ENCODE measurements around the gene C3orf18. TPM values are rescaled to one million over a fixed set of nuclear protein-coding genes. Genes with fewer than 3 reads are reported as not detected.

C3orf18 gene
- total and polyA plus RNA-seq, 9 of the 15 experiments (the other 6 are each of a cell fraction or from before 2014, with no cell fraction given) = 0.01 to 2.3 (median 0.94) TPM

- TF ChIP-seq, protein P1, sequence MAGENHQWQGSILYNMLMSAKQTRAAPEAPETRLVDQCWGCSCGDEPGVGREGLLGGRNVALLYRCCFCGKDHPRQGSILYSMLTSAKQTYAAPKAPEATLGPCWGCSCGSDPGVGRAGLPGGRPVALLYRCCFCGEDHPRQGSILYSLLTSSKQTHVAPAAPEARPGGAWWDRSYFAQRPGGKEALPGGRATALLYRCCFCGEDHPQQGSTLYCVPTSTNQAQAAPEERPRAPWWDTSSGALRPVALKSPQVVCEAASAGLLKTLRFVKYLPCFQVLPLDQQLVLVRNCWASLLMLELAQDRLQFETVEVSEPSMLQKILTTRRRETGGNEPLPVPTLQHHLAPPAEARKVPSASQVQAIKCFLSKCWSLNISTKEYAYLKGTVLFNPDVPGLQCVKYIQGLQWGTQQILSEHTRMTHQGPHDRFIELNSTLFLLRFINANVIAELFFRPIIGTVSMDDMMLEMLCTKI (IDR thresholded peaks at IDR 0.05; ENCODE audit: partially characterized antibody) = no peak
Observed at GRCh38 chr3:50610992-50611463, 43.5 kb upstream of the C3orf18 start (continued).

DNA sequence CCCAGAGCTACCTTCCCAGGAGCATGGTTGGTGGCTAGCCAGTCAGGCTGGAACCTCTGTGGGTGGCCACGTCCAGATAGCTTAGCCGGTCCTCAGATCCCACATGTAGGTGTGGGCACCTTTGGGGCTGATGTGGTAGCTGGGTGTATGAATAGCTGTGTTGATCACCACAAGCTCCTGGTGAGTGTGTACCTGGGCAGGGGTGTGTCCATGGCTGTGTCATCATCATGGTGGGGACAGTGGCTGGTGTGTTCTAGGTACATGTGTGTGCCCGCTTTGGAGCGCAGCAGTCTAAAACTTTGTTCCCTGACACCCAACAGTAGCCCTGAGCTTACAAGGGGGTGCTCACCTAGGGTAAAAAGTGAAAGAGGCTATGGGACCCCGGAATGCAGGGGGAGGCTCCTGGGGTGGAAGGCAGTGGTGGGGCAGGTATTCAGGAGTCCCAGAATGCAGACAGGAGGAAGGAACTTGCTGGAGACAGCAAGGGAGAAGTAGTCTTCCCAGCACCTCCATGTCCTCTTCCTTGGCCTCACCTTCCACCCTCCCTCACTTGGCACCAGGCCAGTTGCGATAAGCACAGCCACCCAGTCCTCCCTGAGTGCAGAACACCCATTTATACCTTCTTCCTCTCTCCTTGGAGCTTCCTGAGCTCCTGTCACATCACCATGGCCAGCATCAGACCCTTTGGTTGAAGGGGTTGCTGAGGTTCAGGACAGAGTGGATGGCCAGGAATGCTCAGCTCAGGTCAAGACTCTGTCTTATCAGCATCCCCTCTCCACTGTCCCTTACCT, 42.8 kb upstream of the C3orf18 start:
- ATAC-seq (no peak), DNase-seq (ENCODE audit: extremely low read depth in 1 of 4, low spot score in 3 of 4) (peak in 2 of 4 experiments; percentile 44 to 83), FAIRE-seq (peak; percentile 75)
- Histone ChIP-seq H2AFZ (ENCODE audit: low read depth, low read length) (no peak overlapping the region), H3K9ac (ENCODE audit: insufficient read depth in 1 of 2, low read depth in 2 of 2, low read length in 2 of 2) (peak overlapping the region; percentile 87 to 94), H3K9me1 (ENCODE audit: control insufficient read depth, insufficient read depth, low read length) (peaks cover 3% of the 10 kb centered on the region), H3K4me1 (replicated peaks in 1 of 2; ENCODE audit: control insufficient read depth in 2 of 2, insufficient read depth in 2 of 2, low read length in 2 of 2) (peaks cover 24 to 40% of the 10 kb centered on the region in 2 experiments; a peak in 4 of 5 replicates), H3K27me3 (ENCODE audit: control insufficient read depth in 2 of 2, insufficient read depth in 2 of 2, low read length in 2 of 2) (no peaks in the 10 kb centered on the region), H3K9me3 (replicated peaks; ENCODE audit: control insufficient read depth, insufficient read depth, low read depth, low read length) (no peaks in the 10 kb centered on the region), H3K27ac (ENCODE audit: extremely low read depth, low read depth, low read length) (peak overlapping the region; percentile 85), H3K79me2 (ENCODE audit: control insufficient read depth, insufficient read depth, low read length) (peaks cover 81% of the 10 kb centered on the region), H4K20me1 (replicated peaks; ENCODE audit: control insufficient read depth, insufficient read depth, low read length) (peaks cover 36% of the 10 kb centered on the region), H3K4me2 (ENCODE audit: insufficient read depth, low read length) (peak overlapping the region; percentile 95), H3K36me3 (ENCODE audit: control insufficient read depth, insufficient read depth, low read length) (peaks cover 55% of the 10 kb centered on the region), H3K4me3 (peak overlapping the region; percentile 87)
- CTCF ChIA-PET (ENCODE audit: low intra/inter-chr PET ratio) = no interaction called here
- WGBS (ENCODE audit: insufficient coverage, low coverage, missing lambda C conversion rate) = 3% methylated on average over 6 of the region's 6 CpGs
- POLR2A ChIA-PET = interaction anchor here (0.5 to 1.6 kb wide), 10 partner anchors 8 to 43 kb away, joined by 3 to 6 read pairs (median 3); no protein-coding TSS in a partner anchor
- no TSS peak for BruUV-seq (replicated peaks)
- in situ Hi-C loops (cut with MboI) = loop anchor here (5.0 kb wide), 1 partner anchor 33 kb away; no protein-coding TSS in a partner anchor
- intact Hi-C loops (cut with micrococcal nuclease) = loop anchor here (5.0 to 10.0 kb wide), 2 partner anchors 253 to 774 kb away; partner anchors contain the start of genes MANF and TMEM115
- no peak for TF ChIP-seq CBX2 (IDR thresholded peaks at IDR 0.05; ENCODE audit: insufficient read depth, low read length, poor library complexity, severe bottlenecking)
- no peak for TF ChIP-seq ZNF79 (CRISPR knock-in tag; IDR thresholded peaks at IDR 0.05; ENCODE audit: low read depth)
- 0 out of 4 replicates have a peak, but pooled peaks of 1 of the 2 experiments have one; percentile 14 for TF ChIP-seq TBL1XR1 (IDR thresholded peaks at IDR 0.05; ENCODE audit: low read length in 2 of 2)
- TF ChIP-seq SREBF2 (CRISPR knock-in tag; IDR thresholded peaks at IDR 0.05) = no peak
- TF ChIP-seq IFI16 (CRISPR knock-in tag; IDR thresholded peaks at IDR 0.05) = no peak
- peak; percentile 46; the same call in 1 of the 2 replicates for TF ChIP-seq ZNF263 (CRISPR knock-in tag; IDR thresholded peaks at IDR 0.05; ENCODE audit: borderline replicate concordance)
- TF ChIP-seq SNIP1 (IDR thresholded peaks at IDR 0.05; ENCODE audit: low read depth) = no peak
- no peak for TF ChIP-seq PTRF (tag; IDR thresholded peaks at IDR 0.05)
- TF ChIP-seq ARID1B (IDR thresholded peaks at IDR 0.05) = peak; percentile 47; the same call in 1 of the 2 replicates
- no peak for TF ChIP-seq NR3C1 (CRISPR knock-in tag; IDR thresholded peaks at IDR 0.05)
- TF ChIP-seq, protein P2, sequence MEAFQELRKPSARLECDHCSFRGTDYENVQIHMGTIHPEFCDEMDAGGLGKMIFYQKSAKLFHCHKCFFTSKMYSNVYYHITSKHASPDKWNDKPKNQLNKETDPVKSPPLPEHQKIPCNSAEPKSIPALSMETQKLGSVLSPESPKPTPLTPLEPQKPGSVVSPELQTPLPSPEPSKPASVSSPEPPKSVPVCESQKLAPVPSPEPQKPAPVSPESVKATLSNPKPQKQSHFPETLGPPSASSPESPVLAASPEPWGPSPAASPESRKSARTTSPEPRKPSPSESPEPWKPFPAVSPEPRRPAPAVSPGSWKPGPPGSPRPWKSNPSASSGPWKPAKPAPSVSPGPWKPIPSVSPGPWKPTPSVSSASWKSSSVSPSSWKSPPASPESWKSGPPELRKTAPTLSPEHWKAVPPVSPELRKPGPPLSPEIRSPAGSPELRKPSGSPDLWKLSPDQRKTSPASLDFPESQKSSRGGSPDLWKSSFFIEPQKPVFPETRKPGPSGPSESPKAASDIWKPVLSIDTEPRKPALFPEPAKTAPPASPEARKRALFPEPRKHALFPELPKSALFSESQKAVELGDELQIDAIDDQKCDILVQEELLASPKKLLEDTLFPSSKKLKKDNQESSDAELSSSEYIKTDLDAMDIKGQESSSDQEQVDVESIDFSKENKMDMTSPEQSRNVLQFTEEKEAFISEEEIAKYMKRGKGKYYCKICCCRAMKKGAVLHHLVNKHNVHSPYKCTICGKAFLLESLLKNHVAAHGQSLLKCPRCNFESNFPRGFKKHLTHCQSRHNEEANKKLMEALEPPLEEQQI (IDR thresholded peaks at IDR 0.05) = no peak
- TF ChIP-seq NCOA4 (IDR thresholded peaks at IDR 0.05; ENCODE audit: partially characterized antibody) = no peak
- no peak for TF ChIP-seq ZNF174 (CRISPR knock-in tag; IDR thresholded peaks at IDR 0.05)
